Measurements from ENCODE around the gene CABYR. TPM values are rescaled to one million over a fixed set of nuclear protein-coding genes. Genes with fewer than 3 reads are reported as not detected.

Gene CABYR, protein sequence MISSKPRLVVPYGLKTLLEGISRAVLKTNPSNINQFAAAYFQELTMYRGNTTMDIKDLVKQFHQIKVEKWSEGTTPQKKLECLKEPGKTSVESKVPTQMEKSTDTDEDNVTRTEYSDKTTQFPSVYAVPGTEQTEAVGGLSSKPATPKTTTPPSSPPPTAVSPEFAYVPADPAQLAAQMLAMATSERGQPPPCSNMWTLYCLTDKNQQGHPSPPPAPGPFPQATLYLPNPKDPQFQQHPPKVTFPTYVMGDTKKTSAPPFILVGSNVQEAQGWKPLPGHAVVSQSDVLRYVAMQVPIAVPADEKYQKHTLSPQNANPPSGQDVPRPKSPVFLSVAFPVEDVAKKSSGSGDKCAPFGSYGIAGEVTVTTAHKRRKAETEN
- total RNA-seq: 5.1 and 6.4 TPM in 2 replicates

GRCh38 chr18:24138789-24139616, at the start of gene CABYR:
Gene CABYR (plus strand): TSS chr18:24139062. CDS start chr18:24143115, 4,053 bp downstream.

Other genes starting within 250 kb of the CABYR start
- 6.0 and 7.6 TPM in 2 replicates for gene TTC39C, start 124.3 kb upstream of the CABYR start, total RNA-seq

Data from mammary microvascular endothelial cell (primary cell).